RKO (cell line): ENCODE results near the gene NUCB2.
A peak's percentile ranks its signal among the peaks of the same experiment; 100 is the strongest.

Source experiments
- DNase-seq: peaks from one replicate; pipeline ENCODE4 v3.0.0-alpha.2; 2016; ENCODE audit warnings: low spot score

Gene NUCB2

DNA sequence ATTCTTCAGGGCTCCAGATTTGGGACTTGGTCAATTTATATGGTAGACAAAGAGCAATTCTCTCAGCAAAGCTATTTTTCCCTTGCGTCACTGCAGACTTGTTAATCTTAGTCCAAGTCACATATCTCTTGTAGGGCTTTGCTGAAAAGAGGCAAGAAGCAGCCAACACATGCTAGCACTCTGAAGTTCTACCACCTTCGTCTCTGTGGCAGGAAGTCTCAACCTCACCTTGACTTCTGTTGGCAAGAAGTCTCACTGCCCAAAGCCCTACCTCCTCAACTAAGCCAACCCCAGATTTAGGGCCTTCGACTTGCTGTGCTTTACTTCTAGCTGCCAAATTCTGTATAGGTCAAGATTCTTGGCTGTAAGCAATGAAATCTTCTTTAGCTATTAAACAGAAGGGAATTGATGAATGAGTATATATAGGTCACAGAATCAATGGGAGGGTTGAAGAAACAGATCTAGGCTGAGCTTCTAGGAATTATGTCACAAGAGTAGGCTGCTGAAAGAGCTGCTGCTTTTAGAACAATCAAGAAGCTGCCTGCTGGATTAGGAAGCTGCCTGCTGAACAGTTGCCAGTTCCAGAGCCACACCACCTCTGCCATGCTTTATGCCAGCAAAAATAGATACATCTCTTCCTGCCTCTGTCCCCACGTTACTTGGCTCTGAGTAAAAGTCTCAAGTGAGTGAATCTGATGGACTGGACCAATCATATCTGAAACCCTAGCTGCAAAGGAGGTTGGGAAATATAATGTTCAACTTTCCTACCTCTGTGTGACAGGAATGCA, 57.5 kb downstream of the NUCB2 start:
- DNase-seq, result no peak

DNA sequence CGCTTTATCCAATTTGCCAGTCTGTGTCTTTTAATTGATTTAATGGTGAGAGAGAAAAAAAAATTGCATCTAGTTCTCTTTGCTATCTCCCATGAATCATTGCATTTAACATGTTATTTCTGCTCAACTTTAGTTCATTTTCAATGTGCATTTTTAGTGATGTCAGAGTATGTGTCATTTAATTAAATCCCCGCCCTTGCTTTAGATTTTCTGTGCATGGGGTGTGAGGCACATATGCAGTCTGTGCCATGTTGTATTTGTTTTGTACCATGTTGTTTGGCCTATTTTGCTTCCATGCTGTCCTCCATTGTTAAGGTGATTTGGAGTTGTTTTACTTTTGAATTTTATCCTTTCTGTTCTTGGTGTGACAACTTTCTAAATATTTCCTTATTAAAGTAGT, 66.7 kb downstream of the NUCB2 start:
- DNase-seq, result no peak

DNA sequence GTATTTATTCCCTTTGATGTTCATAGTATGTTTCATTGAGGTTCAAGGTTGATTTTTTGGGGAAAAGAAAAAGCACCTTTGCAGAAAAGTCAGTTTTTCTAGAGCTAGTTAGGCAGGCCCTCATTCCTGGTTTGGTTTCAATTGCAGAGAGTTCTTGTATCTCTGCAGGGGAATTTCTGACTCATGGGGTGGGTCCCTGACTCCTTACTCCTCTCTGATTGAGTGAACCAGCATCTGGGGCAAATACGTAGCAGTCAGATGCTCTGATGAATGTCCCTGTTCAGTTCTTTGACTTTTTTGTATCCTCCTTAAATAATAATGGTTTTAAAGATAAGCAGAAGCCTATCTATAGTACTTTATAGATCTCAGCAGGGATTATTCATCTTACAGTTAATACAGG, 67.4 kb downstream of the NUCB2 start:
- peak; percentile 15 for DNase-seq

DNA sequence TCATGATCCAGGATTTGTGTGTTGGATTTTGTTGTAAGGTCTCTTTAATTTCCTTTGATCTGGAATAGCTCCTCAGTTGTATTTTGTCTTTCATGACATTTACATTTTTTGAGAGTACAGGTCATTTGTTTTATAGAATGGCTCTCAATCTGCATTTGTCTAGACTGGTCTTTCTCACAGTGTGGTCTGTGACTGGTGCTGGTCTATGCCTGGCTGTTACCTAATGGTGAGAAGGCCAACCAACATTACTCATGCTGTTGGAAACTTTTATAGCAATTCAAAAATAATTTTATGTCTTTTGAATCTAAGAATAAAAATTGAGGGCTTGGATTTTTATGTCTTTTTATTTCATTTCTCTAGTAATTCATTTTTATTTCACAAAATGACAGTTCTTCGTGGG, 71.1 kb downstream of the NUCB2 start:
- peak; percentile 12 for DNase-seq

DNA sequence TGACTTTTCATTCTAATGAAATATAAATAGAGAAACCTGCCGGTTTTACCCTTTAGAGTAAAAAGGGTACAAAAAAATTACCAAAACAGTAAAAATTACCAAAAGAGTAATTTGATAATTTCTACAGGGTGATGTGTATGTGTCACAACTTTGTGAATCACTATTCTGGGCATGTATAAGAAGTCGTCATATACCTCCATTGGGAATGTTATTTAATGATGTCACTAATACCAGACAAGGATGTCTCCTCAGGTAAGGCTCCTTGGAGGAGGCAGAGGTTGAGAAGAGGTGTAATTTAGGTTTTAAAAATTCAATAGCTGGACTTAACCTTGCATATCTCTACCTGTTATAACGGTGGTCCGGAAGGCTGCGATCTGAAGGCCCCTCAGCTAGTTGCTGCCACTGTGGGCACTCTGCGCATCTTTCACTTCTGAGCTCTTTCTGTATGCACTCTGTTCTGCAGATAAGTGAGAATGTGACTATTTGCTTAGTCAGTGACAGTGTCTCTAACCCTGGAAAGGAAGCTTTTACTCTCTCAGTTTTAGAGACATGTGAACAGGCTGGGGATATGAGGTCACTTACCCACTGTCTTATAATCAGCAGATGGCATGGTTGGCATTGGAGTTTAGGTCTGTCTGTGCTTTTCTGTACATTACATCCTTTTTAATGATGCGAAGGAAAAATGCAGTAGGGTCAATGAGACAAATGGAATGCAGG, 74.1 kb downstream of the NUCB2 start:
- DNase-seq, result peak; percentile 37

DNA sequence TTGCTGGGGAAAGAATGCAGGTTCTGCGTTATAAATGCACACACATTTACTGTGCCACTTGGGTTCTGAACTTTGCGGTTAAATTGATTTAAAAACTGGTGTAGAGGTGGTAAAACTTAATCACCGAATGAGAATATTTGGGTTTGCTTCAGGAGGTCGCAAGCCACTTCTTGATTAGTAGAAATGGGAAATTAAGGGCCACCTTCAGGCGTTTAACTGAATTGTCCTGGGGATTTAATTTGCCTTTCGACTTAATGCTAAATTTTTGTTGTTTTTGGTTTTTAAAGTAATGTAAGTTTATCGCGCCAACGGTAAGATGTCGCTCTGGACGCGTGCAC, 74.6 kb downstream of the NUCB2 start:
- no peak for DNase-seq

DNA sequence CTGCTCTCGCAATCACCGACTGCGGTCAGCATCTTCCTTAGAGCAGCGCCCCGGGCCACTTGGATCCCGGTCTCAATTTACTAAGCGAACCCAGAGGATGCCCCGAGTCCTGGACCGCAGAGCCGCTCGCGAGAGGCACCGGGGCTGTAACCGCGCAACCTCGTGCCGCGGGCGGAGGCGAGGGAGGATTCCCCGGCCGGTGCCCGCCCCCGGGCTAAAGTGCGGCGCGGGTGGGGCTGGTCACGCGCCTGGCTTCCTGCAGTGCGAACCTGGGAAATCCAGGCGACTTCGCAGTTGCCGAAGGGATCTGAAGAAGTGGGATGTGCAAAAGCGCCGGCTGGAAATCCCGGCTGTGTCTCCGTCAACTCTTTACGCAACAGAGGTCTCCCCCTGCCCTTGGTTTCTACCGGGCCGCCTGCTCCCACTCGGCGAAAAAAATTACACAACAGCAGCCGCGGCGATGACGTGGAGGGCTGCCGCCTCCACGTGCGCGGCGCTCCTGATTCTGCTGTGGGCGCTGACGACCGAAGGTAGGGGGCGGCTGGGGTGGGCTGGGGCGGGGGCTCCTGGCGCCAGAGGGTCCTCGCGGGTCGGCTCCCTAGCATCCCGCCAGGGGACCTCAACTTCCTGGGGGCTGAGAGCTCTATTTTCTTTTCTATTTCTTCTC, 75.1 kb downstream of the NUCB2 start, which contains the start of gene NCR3LG1:
NCR3LG1 (plus strand) TSS at position 291 of the 667 bp plus-strand sequence; CDS start at position 461, 170 bp downstream.
- peak; percentile 79 for DNase-seq

DNA sequence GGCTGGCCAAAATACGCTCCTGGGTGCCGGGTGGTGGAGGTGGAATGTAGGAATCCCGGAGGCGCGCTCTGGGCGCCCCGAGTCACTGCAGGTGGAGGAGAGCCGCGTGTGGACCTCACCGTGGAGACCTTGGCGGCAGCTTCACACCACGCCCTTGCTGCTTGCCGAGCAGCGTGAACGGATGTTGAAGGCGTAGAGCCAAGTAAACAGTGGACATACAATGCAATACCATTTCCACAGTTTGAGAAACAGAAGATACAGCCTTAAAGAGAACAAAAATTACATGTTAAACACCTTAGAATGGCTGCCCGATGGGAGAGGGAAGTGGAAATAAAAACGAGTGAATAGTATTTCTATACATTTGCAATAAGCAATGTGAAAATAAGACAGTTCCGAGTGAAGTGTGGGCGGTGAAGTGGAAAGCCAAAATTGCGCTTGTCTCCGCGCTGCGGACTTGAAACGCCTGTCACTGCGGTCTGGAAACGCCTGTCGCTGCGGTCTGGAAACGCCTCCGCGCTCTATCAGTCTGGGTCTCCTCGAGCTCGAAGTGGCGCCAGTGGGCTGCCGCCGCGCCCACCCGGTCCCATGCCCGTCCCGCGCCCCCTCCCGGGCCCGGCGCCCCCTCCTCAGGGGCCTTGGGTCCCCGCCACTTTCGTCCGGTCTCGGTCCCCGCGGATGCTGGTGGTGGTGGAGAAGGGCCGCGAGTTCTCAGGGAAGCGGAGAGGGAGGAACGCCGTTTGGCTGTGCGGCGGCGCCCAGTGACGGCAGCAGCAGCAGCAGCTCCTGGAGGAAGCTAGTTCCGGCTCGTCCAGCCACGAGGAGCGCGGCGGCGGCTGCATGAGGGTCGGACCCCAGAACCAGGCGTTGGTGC, 76.6 kb downstream of the NUCB2 start:
- DNase-seq, result peak; percentile 86

DNA sequence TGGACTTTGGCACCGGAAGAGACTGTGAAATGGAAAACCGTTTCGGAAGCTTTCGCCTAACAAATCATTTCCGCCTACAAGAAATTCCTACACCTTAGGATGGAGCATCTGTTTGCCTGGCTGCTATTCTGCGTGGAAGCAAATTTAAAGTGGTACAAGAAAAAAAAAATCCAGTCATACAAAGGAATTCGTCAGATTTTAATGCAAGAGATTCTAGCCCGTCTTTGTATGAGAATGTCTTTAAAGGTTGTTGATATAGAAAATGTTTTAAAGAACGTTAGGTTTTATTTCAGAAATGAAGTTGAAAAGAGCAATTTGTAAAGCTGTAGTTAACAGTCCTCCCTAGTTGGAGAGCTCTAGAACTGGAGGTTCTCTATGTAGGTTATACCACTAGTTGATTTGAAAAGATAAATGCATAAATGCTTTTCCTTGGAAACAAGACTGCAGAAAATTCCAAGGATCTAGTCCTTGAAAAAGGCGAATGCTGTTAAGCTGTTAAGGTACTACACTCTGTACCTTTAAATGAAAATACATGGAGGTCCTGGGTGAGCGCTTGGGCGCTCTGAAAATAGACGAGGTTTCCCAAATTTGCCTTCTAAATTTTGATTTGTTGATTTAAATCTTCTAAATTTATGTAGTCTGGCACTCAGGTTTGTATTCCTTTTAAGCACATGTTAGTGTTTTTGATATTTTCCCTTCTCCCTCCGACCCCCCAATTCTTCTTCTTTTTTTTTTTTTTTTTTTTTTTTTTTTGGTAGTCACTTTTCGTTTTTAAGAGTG, 77.5 kb downstream of the NUCB2 start:
- peak; percentile 44 for DNase-seq

DNA sequence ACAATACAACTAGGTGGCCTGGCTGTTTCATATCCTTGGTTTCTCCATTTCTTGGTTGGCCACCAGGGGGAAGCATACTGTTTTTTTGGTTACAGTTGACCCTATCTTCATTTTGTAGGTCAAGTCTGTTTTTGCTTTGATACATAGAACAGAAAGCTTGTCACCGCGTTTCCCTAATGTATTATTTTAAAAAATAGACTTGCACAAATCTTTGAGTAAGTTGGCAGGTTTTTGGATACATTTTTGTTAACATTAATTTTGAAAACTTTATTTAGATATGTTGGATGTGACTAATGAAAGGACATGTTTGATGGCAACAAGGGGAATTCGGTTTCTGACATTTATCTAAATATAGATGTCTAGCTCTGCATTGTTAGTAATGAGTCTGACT, 78.1 kb downstream of the NUCB2 start:
- peak; percentile 90 for DNase-seq

DNA sequence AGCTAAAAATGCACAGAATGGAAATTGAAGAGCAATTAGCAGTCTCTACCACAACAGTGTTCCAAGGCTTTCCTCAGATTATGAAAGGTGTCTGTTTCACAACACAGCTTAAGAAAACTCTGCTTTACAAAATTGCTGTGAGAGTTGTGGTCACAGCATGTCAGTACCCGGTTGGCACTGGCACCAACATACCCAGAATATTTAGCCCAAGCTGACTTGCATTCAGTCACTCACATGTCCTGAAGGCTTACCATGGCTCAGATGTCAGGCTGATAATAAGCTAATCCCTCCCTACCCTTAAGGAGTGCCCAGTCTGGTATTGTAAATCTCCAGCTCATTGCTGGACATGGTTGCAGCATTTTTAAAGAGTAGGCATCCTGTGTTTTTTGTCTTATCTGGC, 90.0 kb downstream of the NUCB2 start:
- no peak for DNase-seq

DNA sequence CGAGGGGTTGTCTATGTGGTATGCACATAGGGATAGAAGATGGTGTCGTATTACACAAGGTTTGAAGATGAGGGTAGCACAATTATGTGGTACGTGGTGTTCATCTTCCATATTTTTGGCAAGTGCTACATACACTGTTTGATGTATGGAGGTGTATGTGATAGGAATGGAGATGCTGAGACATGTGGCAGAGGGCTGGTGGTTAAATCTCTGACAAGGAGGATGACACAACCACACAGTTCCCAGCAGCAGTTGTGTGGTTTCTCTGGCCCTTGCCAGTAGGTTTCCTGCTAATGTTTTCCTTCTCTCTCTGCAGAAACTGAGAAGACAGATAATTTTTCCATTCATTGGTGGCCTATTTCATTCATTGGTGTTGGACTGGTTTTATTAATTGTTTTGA, 92.0 kb downstream of the NUCB2 start:
- DNase-seq, result no peak

DNA sequence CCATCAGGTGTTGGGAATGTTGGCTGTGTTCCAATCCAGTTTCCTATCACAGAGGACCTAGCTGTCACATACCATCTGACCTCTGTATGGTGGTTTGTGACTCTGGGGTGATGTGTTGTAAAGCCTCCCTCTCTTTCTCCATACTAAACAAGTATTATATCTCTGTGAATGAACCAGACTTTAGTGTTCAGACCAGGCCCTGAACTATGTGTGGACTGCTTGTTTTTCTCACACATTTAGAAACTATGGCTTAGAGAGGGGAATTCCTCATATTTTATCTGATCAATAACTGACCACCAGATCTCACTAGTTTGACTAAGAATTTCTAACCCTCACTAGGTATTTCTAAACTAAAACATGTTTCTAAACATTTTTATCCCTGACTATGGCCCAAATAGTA, 92.6 kb downstream of the NUCB2 start:
- no peak for DNase-seq

DNA sequence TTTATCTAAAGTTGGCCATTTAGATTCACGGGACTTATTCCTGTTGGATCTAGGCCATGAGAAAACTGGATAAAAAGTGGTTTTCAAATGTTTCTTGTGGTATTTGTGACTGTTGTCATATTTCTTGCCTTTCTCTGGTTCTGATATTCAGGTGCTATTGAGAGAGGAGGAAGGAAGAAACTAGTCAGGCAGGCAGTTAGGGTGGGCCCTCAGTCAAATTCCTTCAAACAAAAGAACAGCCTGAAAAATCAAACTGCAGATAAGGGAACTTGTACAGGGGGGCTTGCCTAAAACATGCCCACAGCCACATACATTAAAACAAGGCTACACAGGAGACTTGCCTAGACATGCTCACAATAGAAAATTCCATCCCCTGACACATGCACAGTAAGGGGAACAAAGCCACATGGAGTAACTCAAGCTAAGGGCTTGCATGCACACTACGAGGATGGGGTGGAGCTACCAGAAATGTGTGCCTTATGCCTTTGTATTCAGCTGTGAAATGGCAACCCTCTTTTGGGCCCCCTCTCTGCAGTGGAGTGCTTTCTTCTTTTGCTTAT, 93.2 kb downstream of the NUCB2 start:
- no peak for DNase-seq

DNA sequence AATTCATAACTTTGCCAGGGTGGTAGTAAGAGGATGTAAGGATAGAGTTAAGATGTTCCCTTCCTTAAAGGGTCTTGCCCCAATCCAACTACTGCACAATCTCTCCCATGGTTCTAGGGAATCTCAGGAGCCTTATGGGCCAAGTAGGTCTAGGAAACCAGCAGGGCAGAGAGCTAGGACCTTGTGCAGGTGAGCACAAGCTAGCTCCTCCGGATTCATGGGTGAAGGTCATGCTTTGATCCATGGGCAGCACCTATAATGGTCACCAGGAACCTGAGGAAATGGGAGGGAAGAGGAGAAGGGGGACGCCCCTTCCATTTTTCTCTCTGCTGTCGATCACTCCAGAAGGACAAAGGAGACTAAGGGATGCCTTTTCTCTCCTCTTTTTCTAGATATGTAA, 95.1 kb downstream of the NUCB2 start:
- DNase-seq, result no peak

DNA sequence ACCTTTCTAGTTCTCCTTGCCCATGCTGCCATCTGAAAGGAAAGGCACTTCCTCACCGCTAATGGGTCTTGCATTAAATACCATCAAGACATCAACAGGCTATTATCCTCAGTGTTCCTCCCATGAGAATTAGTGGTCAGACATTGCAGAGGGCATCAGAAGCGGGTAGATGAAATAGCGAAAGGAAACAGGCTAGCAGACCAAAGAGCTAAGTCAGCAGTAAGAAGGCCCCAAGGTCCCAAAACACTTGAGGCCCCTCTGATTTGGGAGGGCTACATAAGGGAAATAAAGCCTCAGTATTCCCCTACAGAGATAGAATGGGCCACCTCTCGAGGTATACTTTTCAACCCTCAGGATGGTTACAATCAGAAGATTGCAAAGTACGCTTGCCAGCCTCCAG, 99.0 kb downstream of the NUCB2 start:
- no peak for DNase-seq

DNA sequence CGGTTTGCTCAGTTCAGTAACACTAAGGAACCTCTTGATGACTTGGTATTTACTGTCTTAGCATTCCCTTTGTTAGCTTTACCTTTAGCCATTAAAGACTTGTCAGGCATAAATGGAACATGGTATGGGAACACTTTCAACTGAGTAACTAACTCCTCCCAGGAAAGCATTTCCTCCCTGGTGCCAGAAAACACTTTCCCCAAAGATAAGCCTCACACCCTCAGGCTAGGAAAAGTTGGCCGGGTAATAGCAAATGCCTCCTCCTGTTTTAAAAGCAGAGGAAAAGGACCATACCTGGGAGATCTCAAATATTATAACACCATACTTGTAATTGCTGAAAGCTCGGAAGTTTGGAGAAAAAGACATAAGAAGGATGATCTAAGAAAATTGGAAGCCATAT, 100.0 kb downstream of the NUCB2 start:
- DNase-seq, result no peak

DNA sequence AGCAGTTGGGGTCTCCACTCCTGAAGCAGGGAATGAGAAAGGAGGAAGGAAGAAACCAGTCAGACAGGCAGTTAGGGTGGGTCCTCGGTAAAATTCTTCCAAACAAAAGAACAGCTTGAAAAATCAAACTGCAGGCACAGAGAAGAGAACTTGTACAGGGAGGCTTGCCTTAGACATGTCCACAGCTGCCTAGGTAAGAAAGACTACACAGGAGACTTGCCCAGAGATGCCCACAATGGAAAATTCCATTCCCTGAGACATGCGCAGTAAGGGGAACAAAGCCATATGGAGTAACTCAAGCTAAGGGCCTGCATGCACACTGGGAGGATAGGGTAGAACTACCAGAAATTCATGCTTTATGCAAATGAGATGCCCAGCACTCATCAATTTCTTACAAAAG, 102.1 kb downstream of the NUCB2 start:
- no peak for DNase-seq

DNA sequence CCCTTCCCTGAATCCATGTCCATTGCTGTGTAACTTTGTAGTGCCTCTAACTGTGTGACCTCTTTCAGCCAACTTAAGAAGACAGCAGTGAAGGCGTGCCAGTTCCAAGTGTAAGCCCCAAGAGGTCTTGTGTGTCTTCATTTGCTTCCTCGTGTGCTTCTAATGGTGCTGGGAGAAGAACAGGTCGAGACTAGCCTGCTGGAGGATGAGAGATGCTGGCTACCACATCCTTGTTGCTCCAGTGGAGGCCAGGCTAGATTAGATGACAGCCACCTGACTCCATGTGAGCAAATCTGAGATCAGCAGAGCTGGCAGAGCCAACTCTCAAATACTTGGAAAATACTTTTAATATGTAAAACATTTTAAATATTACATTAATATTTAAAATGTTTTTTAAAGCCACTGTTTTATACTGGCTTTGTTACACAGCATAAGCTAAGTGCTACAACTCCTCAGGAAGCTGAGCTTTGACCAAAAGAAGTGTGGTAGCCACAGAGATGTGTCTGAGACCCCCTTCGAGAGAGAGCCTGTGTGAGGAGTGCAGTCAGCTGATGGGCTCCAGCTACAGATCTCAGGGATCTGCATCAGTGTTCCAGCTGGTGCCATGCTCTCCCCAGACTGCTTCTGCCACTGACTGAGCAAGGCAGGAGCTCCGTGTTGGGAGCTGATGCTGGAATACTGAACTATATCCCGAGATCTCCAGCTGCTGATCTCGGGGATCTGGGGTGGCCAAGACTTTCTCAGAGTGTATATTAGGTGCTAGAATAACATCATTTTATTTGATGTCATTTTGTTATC, 103.0 kb downstream of the NUCB2 start:
- no peak for DNase-seq

DNA sequence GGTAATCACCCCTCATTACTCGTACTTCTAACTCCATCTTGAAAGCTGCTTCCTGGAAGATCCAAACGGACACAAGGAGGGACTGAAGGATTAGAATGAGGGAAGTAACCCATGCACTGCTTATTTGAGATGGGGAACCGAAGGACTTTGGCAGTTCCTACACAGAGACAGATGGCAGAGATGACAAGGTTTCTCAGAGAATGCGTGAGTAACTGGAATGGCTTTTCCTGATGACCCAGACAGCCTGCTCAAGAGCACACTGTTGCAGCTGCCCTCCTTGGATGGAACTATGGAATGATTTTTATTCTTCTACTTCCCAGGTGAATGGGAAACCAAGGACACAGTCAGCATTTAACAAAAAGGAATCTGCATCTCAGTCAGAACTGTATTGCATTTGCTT, 104.6 kb downstream of the NUCB2 start:
- DNase-seq, result no peak
